Measurements from ENCODE around the gene SLC5A2. TPM values are rescaled to one million over a fixed set of nuclear protein-coding genes. Genes with fewer than 3 reads are reported as not detected.

SLC5A2 gene
- not detected in 2 replicates for total RNA-seq

GRCh38 chr16:31483081-31483480, at the start of gene SLC5A2:
Gene SLC5A2, plus strand, starts transcription at chr16:31483123. Its CDS starts 14 bp downstream, at chr16:31483137.

GRCh38 chr16:31458844-31459686, 23.9 kb upstream of the SLC5A2 start, which contains the start of gene ARMC5:
Gene ARMC5, plus strand, starts transcription at chr16:31459501. Its CDS starts 24 bp downstream, at chr16:31459525.

GRCh38 chr16:31471875-31472708, 10.8 kb upstream of the SLC5A2 start, which contains the start of gene TGFB1I1:
Gene TGFB1I1, plus strand, starts transcription at chr16:31472152. Its CDS starts 37 bp downstream, at chr16:31472189.

GRCh38 chr16:31507929-31508705, 25.2 kb downstream of the SLC5A2 start, which contains the start of gene RUSF1:
Gene RUSF1, minus strand, starts transcription at chr16:31508391. Its CDS starts 18 bp downstream, at chr16:31508373.

GRCh38 chr16:31527734-31528274, 44.9 kb downstream of the SLC5A2 start, which contains the start of gene AHSP:
Gene AHSP, plus strand, starts transcription at chr16:31527900. Its CDS starts 240 bp downstream, at chr16:31528140.

Other genes with a start within 250 kb of the SLC5A2 start
- gene ITGAM, start 223.1 kb upstream of the SLC5A2 start, total RNA-seq, result not detected in 2 replicates
- gene ITGAX, start 127.9 kb upstream of the SLC5A2 start, total RNA-seq, result not detected in 2 replicates
- gene ITGAD, start 89.8 kb upstream of the SLC5A2 start, total RNA-seq, result not detected in 2 replicates
- not detected in 2 replicates for gene COX6A2, start 54.8 kb upstream of the SLC5A2 start, total RNA-seq
- gene ZNF843, start 40.3 kb upstream of the SLC5A2 start, total RNA-seq, result 1.3 and 2.3 TPM in 2 replicates
- gene ARMC5, start 23.6 kb upstream of the SLC5A2 start, total RNA-seq, result 13.6 and 14.9 TPM in 2 replicates
- 139 and 141 TPM in 2 replicates for gene TGFB1I1, start 11.0 kb upstream of the SLC5A2 start, total RNA-seq
- gene RUSF1, start 25.3 kb downstream of the SLC5A2 start, total RNA-seq, result 70.4 and 73.7 TPM in 2 replicates
- not detected in 2 replicates for gene AHSP, start 44.8 kb downstream of the SLC5A2 start, total RNA-seq